SK-N-SH (cell line): ENCODE data around the gene SH3BGRL3. TPM values are rescaled to one million over a fixed set of nuclear protein-coding genes. Genes with fewer than 3 reads are reported as not detected.
"Not testable (repeated sequence)": the region's sequence is repeated elsewhere in the genome, so short reads cannot be mapped to it uniquely, and the experiment has no call there.

ENCODE experiments used
- CTCF ChIA-PET: fragments of 300-600, 350-600 bp; formaldehyde crosslinking; extraction: SDS; loops from one replicate; lab custom pipeline; 2021; lab: Yijun Ruan, JAX
- POLR2A ChIA-PET: fragments of 350-600 bp; sonication (Branson Sonifier 250); formaldehyde crosslinking; extraction: SDS; loops from one replicate; lab custom pipeline; 2020; ENCODE audit warnings: antibody characterized with exemption, inconsistent platforms; lab: Yijun Ruan, JAX
- DNase-seq: peaks from one replicate; pipeline ENCODE4 v3.0.0; 2012
- H2AFZ ChIP-seq: fragments of 200-600 bp; sonication (generic); 2 replicates; pipeline ENCODE4 v1.8.1; 2016; ENCODE audit warnings: antibody characterized with exemption, mild to moderate bottlenecking, low read depth
- H3F3A ChIP-seq: fragments of 200-600 bp; sonication (generic); replicated peaks from 2 replicates; pipeline ENCODE3; 2016; ENCODE audit warnings: antibody characterized with exemption, mild to moderate bottlenecking; ENCODE audit not compliant: insufficient read depth
- H3K27ac ChIP-seq, 2 experiments: fragments of 200-500 bp in 1 of 2; fragments of 200-600 bp in 1 of 2; sonication (Bioruptor generic) in 1 of 2; sonication (generic), shearing (Covaris generic) in 1 of 2; 2 replicates each; pipeline versions ENCODE4 v1.5.1 to v1.6.1; 2014 to 2016; ENCODE audit warnings: low read depth in 2 of 2, inconsistent platforms in 1 of 2, low read length in 1 of 2, mild to moderate bottlenecking in 1 of 2, mixed read lengths in 1 of 2
- H3K27me3 ChIP-seq: fragments of 200-600 bp; sonication (generic), shearing (Covaris generic); 2 replicates; pipeline ENCODE4 v1.6.1; 2016; ENCODE audit warnings: mixed run types; ENCODE audit not compliant: insufficient read depth
- H3K36me3 ChIP-seq, 2 experiments: fragments of 200-500 bp in 1 of 2; fragments of 200-600 bp in 1 of 2; sonication (Bioruptor generic) in 1 of 2; sonication (generic) in 1 of 2; replicated peaks in 1 of 2; 2 replicates each; pipeline versions ENCODE3 to v1.5.1; 2014 to 2016; ENCODE audit warnings: low read length in 1 of 2, mild to moderate bottlenecking in 1 of 2; ENCODE audit not compliant: insufficient read depth in 2 of 2, control insufficient read depth in 1 of 2
- H3K4me1 ChIP-seq, 2 experiments: fragments of 200-500 bp in 1 of 2; fragments of 200-600 bp in 1 of 2; sonication (Bioruptor generic) in 1 of 2; sonication (generic), shearing (Covaris generic) in 1 of 2; 2 replicates each; pipeline versions ENCODE4 v1.5.1 to v1.6.1; 2014 to 2016; ENCODE audit warnings: low read depth in 1 of 2, low read length in 1 of 2, mixed run types in 1 of 2; ENCODE audit not compliant: insufficient read depth in 2 of 2, control insufficient read depth in 1 of 2
- H3K4me2 ChIP-seq: fragments of 200-600 bp; sonication (generic), shearing (Covaris generic); 2 replicates; pipeline ENCODE4 v1.6.1; 2017; ENCODE audit warnings: mixed run types
- H3K4me3 ChIP-seq, 2 experiments: fragments of 200-500 bp in 1 of 2; fragments of 200-600 bp in 1 of 2; sonication (Bioruptor generic) in 1 of 2; sonication (generic), shearing (Covaris generic) in 1 of 2; 2 replicates each; pipeline versions ENCODE4 v1.5.1 to v1.8.1; 2014 to 2016; ENCODE audit warnings: low read depth in 2 of 2, inconsistent platforms in 1 of 2, low read length in 1 of 2, mild to moderate bottlenecking in 1 of 2, mixed read lengths in 1 of 2, moderate library complexity in 1 of 2
- H3K79me2 ChIP-seq: fragments of 200-600 bp; sonication (generic); 2 replicates; pipeline ENCODE4 v1.8.1; 2017; ENCODE audit warnings: mild to moderate bottlenecking; ENCODE audit not compliant: insufficient read depth
- H3K9ac ChIP-seq: fragments of 200-600 bp; sonication (generic); 2 replicates; pipeline ENCODE4 v1.6.1; 2017; ENCODE audit warnings: mixed run types
- H3K9me2 ChIP-seq: fragments of 200-600 bp; sonication (generic); 2 replicates; pipeline ENCODE4 v1.6.1; 2017; ENCODE audit warnings: mixed run types
- H3K9me3 ChIP-seq: fragments of 200-600 bp; sonication (generic); 2 replicates; pipeline ENCODE4 v1.6.1; 2017; ENCODE audit warnings: mixed run types, mild to moderate bottlenecking, moderate library complexity
- H4K20me1 ChIP-seq: fragments of 200-600 bp; sonication (generic); 2 replicates; pipeline ENCODE4 v1.6.1; 2017; ENCODE audit warnings: mild to moderate bottlenecking, mixed run types; ENCODE audit not compliant: insufficient read depth
- CHD2 ChIP-seq: fragments of 150-350 bp; IDR thresholded peaks from 2 replicates; pipeline ENCODE4 v1.6.1; 2018; ENCODE audit warnings: low read length; ENCODE audit not compliant: partially characterized antibody
- CTCF ChIP-seq: fragments of 200-600 bp; sonication (generic); IDR thresholded peaks from 2 replicates; pipeline ENCODE4 v1.6.1; 2017; ENCODE audit warnings: antibody characterized with exemption, mild to moderate bottlenecking, moderate library complexity
- ELF1 ChIP-seq: IDR thresholded peaks from 2 replicates; pipeline ENCODE4 v1.4.0; 2012
- EZH2phosphoT487 ChIP-seq: fragments of 200-600 bp; sonication (generic); IDR thresholded peaks from 2 replicates; pipeline ENCODE4 v1.6.1; 2017; ENCODE audit warnings: low read depth, mixed run types, mild to moderate bottlenecking, antibody characterized with exemption, moderate library complexity, borderline replicate concordance
- FOXJ3 ChIP-seq: sonication (generic); formaldehyde crosslinking; IDR thresholded peaks from 2 replicates; pipeline ENCODE4 v1.5.1; 2020; ENCODE audit warnings: mild to moderate bottlenecking, missing genetic modification reagents
- GABPA ChIP-seq: IDR thresholded peaks from 2 replicates; pipeline ENCODE4 v1.4.0; 2012; ENCODE audit warnings: low read depth, mild to moderate bottlenecking
- GATA2 ChIP-seq: sonication (generic); formaldehyde crosslinking; IDR thresholded peaks from 2 replicates; pipeline ENCODE4 v1.5.0; 2020; ENCODE audit warnings: mild to moderate bottlenecking, missing genetic modification reagents
- IRF3 ChIP-seq: fragments of 150-350 bp; IDR thresholded peaks from 2 replicates; pipeline ENCODE4 v1.6.1; 2016; ENCODE audit warnings: mild to moderate bottlenecking, low read depth, low read length
- JUND ChIP-seq: IDR thresholded peaks from 2 replicates; pipeline ENCODE4 v1.4.0; 2012
- MEF2A ChIP-seq: IDR thresholded peaks from 2 replicates; pipeline ENCODE4 v1.4.0; 2012; ENCODE audit warnings: low read depth, borderline replicate concordance
- NRF1 ChIP-seq: IDR thresholded peaks from 2 replicates; pipeline ENCODE4 v1.6.1; 2012; ENCODE audit warnings: low read depth, mild to moderate bottlenecking, low read length
- PBX3 ChIP-seq: IDR thresholded peaks from 2 replicates; pipeline ENCODE4; 2012
- POLR2AphosphoS5 ChIP-seq: IDR thresholded peaks from 2 replicates; pipeline ENCODE4 v1.6.1; 2012; ENCODE audit warnings: low read depth, low read length
- RCOR1 ChIP-seq: fragments of 150-350 bp; IDR thresholded peaks from 2 replicates; pipeline ENCODE4 v1.6.1; 2017; ENCODE audit warnings: antibody characterized with exemption, low read length
- SMC3 ChIP-seq: IDR thresholded peaks from 2 replicates; pipeline ENCODE4 v1.6.1; 2012; ENCODE audit warnings: low read depth, low read length, improper control_type of control experiment
- TAF1 ChIP-seq: IDR thresholded peaks from 2 replicates; pipeline ENCODE4 v1.6.1; 2012; ENCODE audit warnings: low read depth, mild to moderate bottlenecking, low read length, moderate library complexity, borderline replicate concordance
- TEAD4 ChIP-seq: IDR thresholded peaks from 2 replicates; pipeline ENCODE4 v1.4.0; 2012; ENCODE audit warnings: mild to moderate bottlenecking, borderline replicate concordance; ENCODE audit not compliant: insufficient read depth
- ZBTB33 ChIP-seq: IDR thresholded peaks from 2 replicates; pipeline ENCODE4 v1.4.0; 2012; ENCODE audit warnings: low read depth, borderline replicate concordance
- WGBS: methylation state at CpG from one replicate; pipeline ENCODE4 v1.1.6; 2017; ENCODE audit warnings: low lambda C conversion rate; 5-methylcytosine and 5-hydroxymethylcytosine counted together
- polyA plus RNA-seq, 3 experiments: library from polyadenylated mRNA; depleted of rRNA; stranded (reverse); fragments of >200 nt; gene quantifications; 2 replicates each; pipeline ENCODE4 v1.2.3, GENCODE V29; 2012
- TF ChIP-seq, protein P1 (sequence below): IDR thresholded peaks from 2 replicates; pipeline ENCODE4 v1.4.0; 2012; ENCODE audit warnings: low read depth

SH3BGRL3 gene
- polyA plus RNA-seq, 1 of the 3 experiments (the other 2 are of a cell fraction): 202 TPM

DNA sequence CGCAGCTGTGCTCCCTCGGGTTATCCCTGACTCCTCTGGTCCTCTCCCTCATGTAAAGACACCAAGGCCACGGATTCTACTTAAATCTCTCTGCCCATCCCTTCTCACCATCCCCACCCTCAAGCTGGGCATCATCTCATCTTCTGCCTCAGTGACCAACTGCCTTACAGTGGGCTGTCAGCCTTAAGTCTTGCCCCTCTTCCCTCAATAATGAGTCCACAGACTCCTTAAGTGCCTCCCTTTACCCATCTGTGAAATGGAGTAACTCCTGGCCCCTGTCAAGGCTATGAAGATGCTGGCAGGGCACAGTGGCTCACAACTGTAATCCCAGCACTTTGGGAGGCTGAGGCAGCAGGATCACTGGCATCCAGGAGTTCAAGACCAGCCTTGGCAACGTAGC lies 12.1 kb downstream of the SH3BGRL3 start:
- WGBS: 96% methylated on average over 4 of the region's 4 CpGs
- H3K27me3 ChIP-seq: no peaks in the 10 kb centered on the region
- no peak overlapping the region for H2AFZ ChIP-seq
- H3K9ac ChIP-seq: no peak overlapping the region
- POLR2A ChIA-PET: no interaction called here
- no peaks in the 10 kb centered on the region for H4K20me1 ChIP-seq
- TF ChIP-seq SMC3 (no peak), GATA2 (CRISPR knock-in tag) (no peak), CTCF (no peak), CHD2 (no peak), POLR2AphosphoS5 (no peak), MEF2A (no peak), TEAD4 (no peak), TAF1 (no peak), FOXJ3 (CRISPR knock-in tag) (no peak), PBX3 (no peak), NRF1 (no peak), GABPA (no peak), JUND (no peak), IRF3 (no peak), ELF1 (no peak), ZBTB33 (no peak), RCOR1 (no peak), EZH2phosphoT487 (no peak)
- TF ChIP-seq, protein P1, sequence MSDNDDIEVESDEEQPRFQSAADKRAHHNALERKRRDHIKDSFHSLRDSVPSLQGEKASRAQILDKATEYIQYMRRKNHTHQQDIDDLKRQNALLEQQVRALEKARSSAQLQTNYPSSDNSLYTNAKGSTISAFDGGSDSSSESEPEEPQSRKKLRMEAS: no peak
- H3K9me2 ChIP-seq: no peaks in the 10 kb centered on the region
- H3K4me1 ChIP-seq: peaks cover 0 to 30% of the 10 kb centered on the region in 2 experiments; a peak in 1 of 4 replicates
- no peaks in the 10 kb centered on the region for H3K79me2 ChIP-seq
- no peak overlapping the region for H3K27ac ChIP-seq
- no peak for DNase-seq
- H3K9me3 ChIP-seq: no peaks in the 10 kb centered on the region
- no peaks in the 10 kb centered on the region for H3K36me3 ChIP-seq
- H3K4me2 ChIP-seq: no peak overlapping the region
- H3K4me3 ChIP-seq: no peak overlapping the region
- no peaks in the 10 kb centered on the region for H3F3A ChIP-seq
- CTCF ChIA-PET: interaction anchor here (1.2 to 10.7 kb wide), 4 partner anchors 13 to 72 kb away, joined by 4 to 213 read pairs (median 8); partner anchors contain the start of genes CD52 and SH3BGRL3

- H4K20me1 ChIP-seq: not testable (repeated sequence)
Observed at GRCh38 chr1:26292735-26293134, 12.8 kb downstream of the SH3BGRL3 start.

More at GRCh38 chr1:26292735-26293134, 12.8 kb downstream of the SH3BGRL3 start:
- H2AFZ ChIP-seq, H3K4me2 ChIP-seq, POLR2A ChIA-PET, H3K9me3 ChIP-seq, H3K27ac ChIP-seq, H3K9me2 ChIP-seq, H3F3A ChIP-seq, H3K4me3 ChIP-seq, H3K36me3 ChIP-seq, H3K79me2 ChIP-seq, H3K27me3 ChIP-seq, DNase-seq, H3K9ac ChIP-seq: not testable (repeated sequence)
- CTCF ChIA-PET: interaction anchor here (1.2 to 10.7 kb wide), 4 partner anchors 8 to 27 kb away, joined by 4 to 213 read pairs (median 8); partner anchors contain the start of genes CD52 and SH3BGRL3
- 95% methylated on average over 5 of the region's 5 CpGs for WGBS
- peaks cover 0 to 30% of the 10 kb centered on the region in 2 experiments; a peak in 1 of 4 replicates for H3K4me1 ChIP-seq
